Kidney epithelial cell (primary cell): Measurements from ENCODE around the gene CHSY1. TPM values are rescaled to one million over a fixed set of nuclear protein-coding genes. Genes with fewer than 3 reads are reported as not detected.

Experiments
- DNase-seq: peaks from one replicate; pipeline ENCODE4 v3.0.0-alpha.2; 2010; ENCODE audit warnings: low read depth
- H3K27me3 ChIP-seq: 2 replicates; pipeline ENCODE4 v1.6.0; 2011; ENCODE audit warnings: low read length; ENCODE audit not compliant: control insufficient read depth, insufficient read depth
- H3K36me3 ChIP-seq: 2 replicates; pipeline ENCODE4 v1.5.1; 2011; ENCODE audit warnings: low read length; ENCODE audit not compliant: control insufficient read depth, insufficient read depth
- H3K4me3 ChIP-seq: 2 replicates; pipeline ENCODE4 v1.5.1; 2011; ENCODE audit warnings: low read depth, mild to moderate bottlenecking, control low read depth, low read length
- total RNA-seq: library from RNA; depleted of rRNA; stranded (reverse); fragments of >200 nt; gene quantifications from 2 replicates; pipeline ENCODE4 v1.2.3, GENCODE V29; 2015
- TF ChIP-seq, protein P1 (sequence below): IDR thresholded peaks from 2 replicates; pipeline ENCODE4 v1.5.1; 2011; ENCODE audit warnings: mild to moderate bottlenecking, moderate library complexity, low read length, control low read depth, inconsistent platforms; ENCODE audit not compliant: insufficient read depth, poor library complexity, severe bottlenecking

The CHSY1 gene
- total RNA-seq, 1 donor from 2014 or later, result 21.1 TPM

DNA sequence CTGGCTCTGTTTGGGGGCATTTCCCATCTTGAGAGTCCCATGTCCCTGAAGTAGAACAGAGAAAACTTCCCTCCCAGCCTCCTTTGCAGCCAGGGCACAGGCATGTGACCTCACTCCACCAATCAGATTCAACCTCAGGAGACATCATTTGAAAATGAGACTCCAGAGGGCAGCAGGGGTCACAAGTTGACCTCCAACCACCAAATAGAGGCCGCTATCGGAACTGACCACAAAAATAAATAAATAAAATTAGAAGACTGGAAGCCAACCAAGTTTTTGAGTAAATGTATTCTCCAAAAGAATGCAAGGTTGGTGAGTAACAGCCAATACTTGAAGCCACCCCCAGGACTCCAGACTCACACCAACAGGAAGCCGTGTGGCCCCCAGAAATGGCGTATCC lies 106.5 kb downstream of the CHSY1 start:
- no peak overlapping the region for H3K4me3 ChIP-seq
- TF ChIP-seq, protein P1, sequence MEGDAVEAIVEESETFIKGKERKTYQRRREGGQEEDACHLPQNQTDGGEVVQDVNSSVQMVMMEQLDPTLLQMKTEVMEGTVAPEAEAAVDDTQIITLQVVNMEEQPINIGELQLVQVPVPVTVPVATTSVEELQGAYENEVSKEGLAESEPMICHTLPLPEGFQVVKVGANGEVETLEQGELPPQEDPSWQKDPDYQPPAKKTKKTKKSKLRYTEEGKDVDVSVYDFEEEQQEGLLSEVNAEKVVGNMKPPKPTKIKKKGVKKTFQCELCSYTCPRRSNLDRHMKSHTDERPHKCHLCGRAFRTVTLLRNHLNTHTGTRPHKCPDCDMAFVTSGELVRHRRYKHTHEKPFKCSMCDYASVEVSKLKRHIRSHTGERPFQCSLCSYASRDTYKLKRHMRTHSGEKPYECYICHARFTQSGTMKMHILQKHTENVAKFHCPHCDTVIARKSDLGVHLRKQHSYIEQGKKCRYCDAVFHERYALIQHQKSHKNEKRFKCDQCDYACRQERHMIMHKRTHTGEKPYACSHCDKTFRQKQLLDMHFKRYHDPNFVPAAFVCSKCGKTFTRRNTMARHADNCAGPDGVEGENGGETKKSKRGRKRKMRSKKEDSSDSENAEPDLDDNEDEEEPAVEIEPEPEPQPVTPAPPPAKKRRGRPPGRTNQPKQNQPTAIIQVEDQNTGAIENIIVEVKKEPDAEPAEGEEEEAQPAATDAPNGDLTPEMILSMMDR, result no peak
- no peaks in the 10 kb centered on the region for H3K27me3 ChIP-seq
- H3K36me3 ChIP-seq, result no peaks in the 10 kb centered on the region
- DNase-seq, result no peak

DNA sequence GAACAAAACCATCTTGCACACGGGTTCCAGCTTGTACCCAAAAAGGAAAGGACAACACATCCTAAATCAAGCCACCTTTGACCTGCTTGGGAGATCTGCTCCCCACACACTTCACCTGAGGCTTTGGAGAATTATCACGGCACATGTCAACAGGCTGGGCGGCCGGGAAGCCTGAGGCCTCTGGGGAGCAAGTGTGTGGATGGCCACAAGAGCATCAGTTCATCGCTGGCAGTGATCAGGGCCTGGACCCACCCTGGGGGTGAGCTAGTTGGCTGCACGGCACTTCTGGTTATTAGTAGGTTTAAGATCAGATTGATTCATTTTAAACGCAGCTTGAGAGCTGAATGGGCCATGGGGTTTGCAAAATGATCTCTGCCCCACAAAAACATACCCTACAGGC lies 108.5 kb downstream of the CHSY1 start:
- no peak for DNase-seq
- Histone ChIP-seq H3K27me3 (no peaks in the 10 kb centered on the region), H3K36me3 (no peaks in the 10 kb centered on the region), H3K4me3 (no peak overlapping the region)
- TF ChIP-seq, protein P1, result no peak

DNA sequence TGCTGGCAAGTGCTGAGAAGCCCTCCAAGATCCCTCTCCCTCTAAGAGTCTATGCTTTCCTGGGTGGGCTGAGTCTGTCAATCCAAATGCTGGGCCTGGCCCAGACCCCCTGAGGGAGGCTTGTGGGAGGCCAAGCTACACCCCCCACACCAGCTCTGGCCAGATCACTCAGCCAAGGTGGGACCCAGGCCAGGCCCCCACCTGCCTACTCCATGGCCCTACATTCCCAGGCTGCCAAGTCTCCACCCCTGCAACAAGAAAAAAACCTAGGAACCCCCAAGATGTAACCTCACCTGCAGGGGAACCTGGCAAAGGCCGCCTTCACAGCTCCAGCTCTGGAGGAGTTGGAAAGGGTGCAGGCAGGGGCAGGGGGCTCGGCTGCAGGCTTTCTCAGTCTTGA lies 109.1 kb downstream of the CHSY1 start:
- no peak for DNase-seq
- no peak overlapping the region for H3K4me3 ChIP-seq
- no peaks in the 10 kb centered on the region for H3K27me3 ChIP-seq
- TF ChIP-seq, protein P1, result no peak
- no peaks in the 10 kb centered on the region for H3K36me3 ChIP-seq

DNA sequence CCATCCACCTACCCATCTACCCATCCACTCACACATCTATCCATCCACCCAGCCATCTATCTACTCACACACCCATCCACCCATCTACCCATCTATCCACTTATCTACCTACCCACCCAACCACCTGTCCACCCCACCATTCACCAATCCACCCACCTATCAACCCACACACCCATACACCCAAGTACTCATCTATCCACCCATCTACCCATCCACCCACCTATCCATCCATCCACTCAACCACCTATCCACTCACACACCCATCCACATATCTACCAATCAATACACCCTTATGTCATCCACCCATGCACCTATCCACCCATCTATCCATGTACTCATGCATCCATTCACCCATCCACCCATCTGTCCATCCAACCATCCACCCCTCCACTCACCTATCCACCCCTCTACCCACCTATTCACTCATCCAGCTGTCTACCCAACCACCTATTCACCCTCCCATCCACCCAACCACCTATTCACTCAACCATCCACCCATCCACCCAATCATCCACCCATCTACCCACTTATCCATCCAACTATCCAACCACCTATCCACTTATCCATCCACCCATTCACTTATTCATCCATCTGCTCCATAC lies 109.8 kb downstream of the CHSY1 start:
- H3K36me3 ChIP-seq, result no peaks in the 10 kb centered on the region
- DNase-seq, result no peak
- TF ChIP-seq, protein P1, result no peak
- H3K27me3 ChIP-seq, result no peaks in the 10 kb centered on the region
- no peak overlapping the region for H3K4me3 ChIP-seq

DNA sequence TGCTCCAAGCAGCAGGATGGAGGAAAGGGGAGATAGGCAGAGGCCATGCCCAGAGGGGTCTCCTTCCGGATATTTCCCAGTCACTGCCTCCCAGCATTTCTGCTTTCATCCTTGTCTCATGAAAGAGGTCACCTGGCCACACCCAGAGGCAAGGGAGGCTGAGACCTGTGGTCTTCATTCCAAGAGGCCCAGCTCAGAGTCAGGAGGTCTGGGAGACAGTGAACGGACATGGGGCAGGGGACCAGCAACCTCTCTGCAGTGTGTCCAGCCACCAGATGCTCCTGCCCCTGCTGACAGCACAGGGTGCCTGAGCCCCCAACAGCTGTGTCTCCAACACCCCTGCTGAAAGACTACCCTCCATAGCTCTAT lies 111.2 kb downstream of the CHSY1 start:
- no peaks in the 10 kb centered on the region for H3K27me3 ChIP-seq
- no peaks in the 10 kb centered on the region for H3K36me3 ChIP-seq
- no peak overlapping the region for H3K4me3 ChIP-seq
- no peak for DNase-seq
- TF ChIP-seq, protein P1, result no peak

DNA sequence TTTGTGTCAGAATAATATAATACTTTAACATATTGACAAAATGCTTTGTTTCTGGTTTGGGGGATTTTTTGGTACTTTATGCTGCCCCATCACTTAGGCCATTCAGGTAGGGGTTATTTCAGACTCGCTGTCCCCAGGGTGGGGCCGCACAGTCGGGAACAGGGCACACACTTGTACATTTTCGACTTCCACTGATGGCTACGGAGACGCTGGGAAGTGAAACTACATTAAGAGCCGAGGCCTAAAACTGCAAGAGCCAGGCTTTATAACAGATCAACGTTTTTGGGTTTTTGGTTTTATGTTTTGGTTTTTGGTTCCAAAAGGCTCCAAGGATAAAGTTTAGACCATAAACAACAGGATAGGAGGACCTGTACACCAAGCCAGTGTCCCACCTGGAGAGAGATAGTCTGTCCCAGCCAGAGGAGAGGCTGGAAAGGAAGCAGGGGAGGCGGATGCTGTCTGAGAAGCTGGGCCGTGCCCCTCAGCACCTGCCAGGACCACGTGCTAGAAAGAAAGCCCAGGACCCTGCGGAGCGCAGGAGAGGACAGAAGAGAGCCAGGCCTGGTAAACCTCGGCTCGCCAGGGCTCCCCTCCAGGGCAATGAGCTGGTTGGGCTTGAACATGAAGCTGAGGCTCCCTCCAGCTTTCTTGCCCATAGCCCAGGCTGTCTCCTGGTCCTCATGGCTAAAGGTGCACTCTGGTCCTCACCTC lies 111.7 kb downstream of the CHSY1 start:
- H3K36me3 ChIP-seq, result no peaks in the 10 kb centered on the region
- no peak for DNase-seq
- TF ChIP-seq, protein P1, result no peak

More for the DNA sequence above, 111.7 kb downstream of the CHSY1 start:
- Histone ChIP-seq H3K27me3 (no peaks in the 10 kb centered on the region), H3K4me3 (no peak overlapping the region)
